ENCODE results near the gene NCAPH2.
"Not testable (repeated sequence)": the region's sequence is repeated elsewhere in the genome, so short reads cannot be mapped to it uniquely, and the experiment has no call there.

NCAPH2 gene

DNA sequence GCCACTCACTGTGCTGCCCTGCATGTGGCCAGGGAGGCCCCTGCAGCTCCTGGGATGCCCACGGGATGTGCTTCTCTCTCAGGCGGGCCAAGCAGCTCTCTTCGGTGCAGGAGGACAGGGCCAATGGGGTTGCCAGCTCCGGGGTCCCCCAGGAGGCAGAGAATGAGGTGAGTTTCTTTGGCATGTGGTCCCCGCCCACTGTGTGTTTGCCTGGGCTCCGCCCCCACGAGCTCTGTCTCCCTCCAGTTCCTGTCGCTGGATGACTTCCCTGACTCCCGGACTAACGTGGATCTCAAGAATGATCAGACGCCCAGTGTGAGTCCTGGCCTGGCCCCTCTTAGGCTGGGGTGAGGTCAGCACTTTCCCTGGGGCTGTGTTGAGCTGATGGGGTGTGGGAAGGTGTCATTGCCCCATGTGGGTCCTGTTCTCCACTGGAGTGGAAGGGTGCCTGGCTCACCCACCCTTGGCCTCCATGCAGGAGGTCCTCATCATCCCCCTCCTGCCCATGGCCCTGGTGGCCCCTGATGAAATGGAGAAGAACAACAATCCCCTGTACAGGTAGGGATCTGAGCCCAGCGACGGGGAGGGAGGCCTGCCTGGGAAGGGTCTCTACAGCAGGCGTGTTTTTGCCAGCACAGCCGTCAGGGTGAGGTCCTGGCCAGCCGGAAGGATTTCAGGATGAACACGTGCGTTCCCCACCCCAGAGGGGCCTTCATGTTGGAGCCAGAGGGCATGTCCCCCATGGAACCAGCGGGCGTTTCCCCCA, 9.7 kb downstream of the NCAPH2 start:
- DNase-seq (ENCODE audit: low read depth in 2 of 2), result no peak

DNA sequence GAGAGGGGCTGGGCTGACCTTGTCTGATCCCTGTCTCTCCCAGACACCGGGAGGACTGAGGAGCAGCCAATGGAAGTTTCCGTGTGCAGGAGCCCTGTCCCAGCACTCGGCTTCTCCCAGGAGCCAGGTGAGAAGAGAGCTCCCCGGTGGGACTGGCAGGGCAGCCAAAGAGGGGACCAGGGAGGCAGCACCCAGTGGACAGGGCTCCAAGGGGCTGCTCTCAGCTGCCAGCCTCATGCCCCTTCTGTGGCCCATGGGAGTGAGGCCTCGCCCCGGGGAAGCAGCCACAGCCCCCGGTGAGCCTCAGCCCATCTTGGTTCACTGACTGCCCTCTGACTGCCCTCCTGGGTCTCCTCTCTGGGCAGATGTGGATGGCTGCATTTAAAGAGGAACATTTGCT, 10.6 kb downstream of the NCAPH2 start:
- DNase-seq (ENCODE audit: low read depth in 2 of 2), result no peak

DNA sequence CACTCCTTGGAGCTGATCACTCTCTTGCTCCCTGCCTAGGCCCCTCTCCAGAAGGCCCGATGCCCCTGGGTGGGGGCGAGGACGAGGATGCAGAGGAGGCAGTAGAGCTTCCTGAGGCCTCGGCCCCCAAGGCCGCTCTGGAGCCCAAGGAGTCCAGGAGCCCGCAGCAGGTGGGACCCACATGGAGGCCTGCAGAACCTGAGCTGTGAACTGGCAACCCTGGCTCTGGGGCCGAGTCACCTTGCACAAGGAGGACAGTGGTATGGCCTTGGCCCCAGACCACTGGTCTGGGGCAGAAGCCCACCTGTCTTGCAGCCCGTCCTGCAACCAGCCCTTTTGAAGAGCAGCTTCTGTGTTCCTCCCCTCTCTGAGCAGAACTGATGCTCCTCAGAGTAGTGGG, 11.1 kb downstream of the NCAPH2 start:
- no peak for DNase-seq (ENCODE audit: low read depth in 2 of 2)

DNA sequence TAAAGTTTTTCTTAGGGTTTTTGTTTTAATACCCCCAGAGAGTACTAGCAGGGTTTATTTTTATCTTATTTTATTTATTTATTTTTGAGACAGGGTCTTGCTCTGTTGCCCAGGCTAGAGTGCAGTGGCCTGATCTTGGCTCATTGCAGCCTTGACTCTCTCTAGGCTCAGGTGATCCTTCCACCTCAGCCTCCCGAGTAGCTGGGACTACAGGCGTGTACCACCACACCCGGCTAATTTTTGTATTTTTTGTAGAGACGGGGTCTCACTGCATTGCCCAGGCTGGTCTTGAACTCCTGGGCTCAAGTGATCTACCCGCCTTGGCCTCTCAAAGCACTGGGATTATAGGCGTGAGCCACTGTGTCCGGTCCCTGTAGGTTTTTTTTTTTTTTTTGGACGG, 12.2 kb downstream of the NCAPH2 start:
- not testable (repeated sequence) for DNase-seq (ENCODE audit: low read depth in 2 of 2)

DNA sequence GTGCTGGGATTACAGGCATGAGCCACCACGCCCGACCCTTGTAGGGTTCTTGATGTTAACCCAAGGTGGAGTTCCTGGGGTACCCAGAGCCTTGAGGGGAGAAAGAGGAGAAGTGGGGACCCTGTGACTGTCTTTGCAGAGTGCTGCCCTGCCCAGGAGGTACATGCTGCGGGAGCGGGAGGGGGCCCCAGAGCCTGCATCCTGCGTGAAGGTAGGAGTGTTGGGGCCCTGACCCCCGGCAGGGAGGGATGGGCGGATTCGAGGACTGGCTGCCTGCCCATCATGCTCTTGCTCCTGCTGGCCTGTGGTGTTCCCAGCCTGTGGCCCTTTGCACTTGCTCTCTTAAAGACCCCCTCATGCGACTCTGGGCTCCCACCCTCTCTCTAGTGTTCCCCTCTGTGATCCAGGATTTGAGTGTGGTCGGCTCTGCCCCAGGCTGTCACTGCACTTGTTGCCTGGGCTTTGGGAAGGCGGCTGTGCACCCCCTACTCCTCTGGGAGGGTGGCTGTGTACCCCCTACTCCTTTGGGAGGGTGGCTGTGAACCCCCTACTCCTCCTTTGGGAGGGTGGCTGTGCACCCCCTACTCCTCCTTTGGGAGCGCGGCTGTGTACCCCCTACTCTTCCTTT, 12.9 kb downstream of the NCAPH2 start:
- no peak for DNase-seq (ENCODE audit: low read depth in 2 of 2)

DNA sequence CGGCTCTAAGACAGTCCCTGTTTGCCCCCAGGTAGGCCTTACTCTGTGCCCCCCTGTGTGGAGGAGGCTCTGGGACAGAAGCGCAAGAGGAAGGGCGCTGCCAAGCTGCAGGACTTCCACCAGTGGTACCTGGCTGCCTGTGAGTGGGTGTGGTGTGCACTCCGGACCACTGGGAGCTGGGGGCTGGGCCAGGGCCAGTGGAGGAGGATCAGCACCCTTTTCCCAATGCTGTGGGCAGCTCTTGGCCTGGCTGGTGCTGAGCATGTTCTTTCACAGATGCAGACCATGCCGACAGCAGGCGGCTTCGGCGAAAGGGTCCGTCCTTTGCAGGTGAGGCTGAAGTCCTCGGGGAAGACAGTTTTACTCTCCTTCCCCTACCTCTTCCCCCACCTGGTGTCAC, 13.7 kb downstream of the NCAPH2 start:
- DNase-seq (ENCODE audit: low read depth in 2 of 2), result no peak

DNA sequence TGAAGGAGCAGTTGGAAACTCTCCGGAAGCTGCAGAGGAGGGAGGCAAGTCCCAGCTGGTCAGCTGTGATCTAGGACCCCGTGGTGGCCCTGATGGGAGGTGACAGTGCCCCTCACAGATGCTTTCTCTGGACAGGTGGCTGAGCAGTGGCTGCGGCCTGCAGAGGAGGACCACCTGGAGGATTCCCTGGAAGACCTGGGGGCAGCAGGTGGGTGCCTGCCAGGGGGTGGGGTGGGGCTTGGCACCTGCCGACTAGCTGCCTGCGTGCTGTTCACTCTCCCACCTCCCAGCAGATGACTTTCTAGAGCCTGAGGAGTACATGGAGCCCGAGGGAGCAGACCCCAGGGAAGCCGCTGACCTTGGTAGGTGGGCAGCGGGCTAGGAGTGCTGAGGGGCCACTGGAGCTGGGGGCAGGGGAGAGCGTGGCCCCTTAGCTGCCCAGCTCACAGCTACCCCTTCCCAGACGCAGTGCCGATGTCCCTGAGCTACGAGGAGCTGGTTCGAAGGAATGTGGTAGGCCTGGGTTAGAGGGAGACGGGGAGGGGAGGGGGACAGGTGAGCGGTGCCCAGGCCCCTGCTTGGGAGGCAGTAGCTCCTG, 14.3 kb downstream of the NCAPH2 start:
- DNase-seq (ENCODE audit: low read depth in 2 of 2), result no peak

DNA sequence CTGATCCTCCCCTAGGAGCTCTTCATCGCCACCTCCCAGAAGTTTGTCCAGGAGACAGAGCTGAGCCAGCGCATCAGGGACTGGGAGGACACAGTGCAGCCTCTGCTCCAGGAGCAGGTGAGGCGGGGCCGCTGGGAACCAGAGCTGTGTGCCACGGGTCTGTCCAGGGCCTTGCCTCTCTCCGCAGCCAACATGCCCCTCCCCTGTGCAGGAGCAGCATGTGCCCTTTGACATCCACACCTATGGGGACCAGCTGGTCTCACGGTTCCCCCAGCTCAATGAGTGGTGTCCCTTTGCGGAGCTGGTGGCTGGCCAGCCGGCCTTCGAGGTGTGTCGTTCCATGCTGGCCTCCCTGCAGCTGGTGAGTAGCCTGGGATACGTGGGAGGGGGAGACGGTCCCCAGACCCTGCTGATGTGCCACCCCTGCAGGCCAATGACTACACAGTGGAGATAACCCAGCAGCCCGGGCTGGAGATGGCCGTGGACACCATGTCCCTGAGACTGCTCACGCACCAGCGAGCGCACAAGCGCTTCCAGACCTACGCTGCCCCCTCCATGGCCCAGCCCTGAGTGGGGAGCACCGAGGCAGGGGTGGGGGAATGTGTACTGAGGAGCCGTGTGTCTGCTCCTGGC, 14.9 kb downstream of the NCAPH2 start:
- DNase-seq (ENCODE audit: low read depth in 2 of 2), result no peak

DNA sequence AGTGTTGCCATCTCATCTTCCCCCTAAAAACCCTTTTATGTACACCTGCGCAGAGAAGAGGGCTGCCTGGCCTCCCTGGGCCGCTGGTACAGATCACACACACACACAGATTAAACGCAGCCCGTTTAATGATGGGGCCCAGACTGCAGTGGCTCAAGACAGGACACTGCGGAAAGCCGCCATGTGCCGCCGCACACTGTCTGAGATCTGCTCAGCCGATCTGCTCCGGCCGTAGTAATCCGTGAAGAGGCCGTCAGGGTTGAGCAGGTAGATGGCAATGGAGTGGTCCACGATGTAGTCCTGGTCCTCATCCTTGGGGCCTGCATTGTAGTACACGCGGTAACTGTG, 15.4 kb downstream of the NCAPH2 start:
- no peak for DNase-seq (ENCODE audit: low read depth in 2 of 2)

DNA sequence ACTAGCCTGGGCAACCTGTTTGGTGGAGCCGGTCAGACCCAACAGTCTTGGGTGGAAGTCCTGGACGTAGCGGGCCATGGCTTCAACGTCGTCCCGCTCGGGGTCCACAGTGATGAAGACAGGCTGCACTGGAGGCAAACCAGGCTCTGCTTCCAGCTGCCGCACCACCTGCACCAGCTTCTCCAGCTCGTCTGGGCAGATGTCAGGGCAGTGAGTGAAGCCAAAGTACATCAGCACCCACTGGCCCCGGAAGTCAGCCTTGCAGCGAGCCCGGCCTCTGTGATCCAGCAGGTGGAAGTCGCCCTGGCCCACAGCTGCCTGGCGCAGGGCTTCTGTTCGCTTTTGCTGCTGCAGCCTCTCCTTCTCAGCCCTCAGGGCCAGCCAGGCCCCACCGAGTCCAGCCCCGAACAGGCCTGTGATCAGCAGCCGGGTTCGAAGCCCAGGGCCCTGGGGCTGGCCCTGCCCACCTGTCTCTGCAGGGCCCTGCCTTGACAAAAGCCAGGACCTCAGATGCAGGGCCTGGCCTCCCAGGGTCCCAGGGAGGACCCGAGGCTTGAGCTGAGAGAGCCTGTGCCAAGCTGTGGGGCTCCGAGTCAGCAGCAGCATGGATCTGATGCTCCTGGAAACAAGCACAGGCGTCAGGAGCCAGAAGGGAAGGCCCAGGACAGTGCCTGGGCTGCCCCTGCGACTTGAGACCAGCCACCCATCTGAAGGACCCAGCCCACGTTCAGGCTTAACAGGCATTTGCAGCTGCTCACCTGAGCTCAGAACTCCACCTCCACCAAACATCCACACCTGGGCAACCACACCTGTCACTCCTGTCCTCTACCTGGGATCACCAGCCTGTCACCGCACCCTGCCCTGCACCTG, 16.0 kb downstream of the NCAPH2 start:
- DNase-seq (ENCODE audit: low read depth in 2 of 2), result no peak

DNA sequence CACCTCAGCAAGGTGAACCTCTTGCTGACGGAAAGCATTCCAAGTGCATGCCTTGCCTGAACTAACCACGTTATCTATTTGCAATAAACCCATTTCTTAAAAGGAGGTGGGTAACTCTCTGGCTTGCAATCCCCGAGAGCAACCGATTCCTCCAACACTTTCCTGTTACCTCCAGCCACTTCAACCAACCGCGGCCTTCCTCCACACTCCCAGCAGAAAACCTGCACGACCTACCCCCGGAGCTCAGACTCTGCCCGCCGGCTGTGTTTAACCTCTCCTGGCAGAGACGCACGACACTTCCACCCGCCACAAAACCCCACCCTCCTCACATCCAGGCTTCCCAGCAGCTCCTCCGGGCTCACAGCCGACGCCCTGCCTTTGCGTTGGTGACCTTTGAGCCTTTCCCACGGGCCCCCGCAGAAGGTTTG, 16.7 kb downstream of the NCAPH2 start:
- DNase-seq (ENCODE audit: low read depth in 2 of 2), result no peak

DNA sequence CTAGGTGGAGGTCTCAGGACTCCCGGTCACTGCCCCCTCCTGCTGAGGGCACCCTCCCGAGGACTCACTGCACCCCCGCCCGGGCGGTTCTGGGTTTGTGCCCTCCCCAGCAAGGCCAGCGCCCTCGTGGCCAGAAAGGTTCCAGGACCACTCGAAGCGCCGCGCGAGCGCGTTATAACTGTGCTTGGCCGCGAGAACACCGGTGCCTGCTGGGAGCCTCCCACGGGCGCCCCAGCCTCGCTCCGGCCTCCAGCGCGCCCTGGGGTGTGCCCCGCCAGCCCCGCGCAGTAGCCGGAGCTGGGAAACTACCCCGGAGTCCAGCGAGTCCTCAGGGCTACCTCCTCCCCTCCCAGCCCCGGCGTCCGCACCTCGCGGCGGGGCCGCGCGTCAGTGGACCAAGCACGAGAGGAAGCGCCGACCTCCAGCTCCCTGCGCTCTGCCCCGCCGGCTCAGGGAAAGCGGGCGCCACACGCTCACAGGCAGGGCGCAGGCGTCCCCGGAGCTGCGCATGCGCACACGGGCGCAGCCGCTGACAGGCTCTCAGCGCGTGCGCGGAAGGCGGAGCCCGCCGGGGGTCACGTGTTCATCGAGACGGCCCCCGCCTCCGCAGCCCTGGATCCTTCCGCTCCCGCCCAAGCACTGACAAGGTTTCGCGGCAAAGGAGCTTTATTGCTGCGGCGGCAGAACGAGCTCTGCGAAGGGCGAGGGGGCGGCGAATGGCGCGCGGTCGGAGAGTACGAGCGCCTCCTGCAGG, 17.3 kb downstream of the NCAPH2 start, which contains the start of gene SCO2:
TSS of gene SCO2 (minus strand) at position 495 of the 754 bp plus-strand sequence. CDS start 1,187 bp downstream, outside the sequence.
- peak; percentile 94 to 95 for DNase-seq (ENCODE audit: low read depth in 2 of 2)

DNA sequence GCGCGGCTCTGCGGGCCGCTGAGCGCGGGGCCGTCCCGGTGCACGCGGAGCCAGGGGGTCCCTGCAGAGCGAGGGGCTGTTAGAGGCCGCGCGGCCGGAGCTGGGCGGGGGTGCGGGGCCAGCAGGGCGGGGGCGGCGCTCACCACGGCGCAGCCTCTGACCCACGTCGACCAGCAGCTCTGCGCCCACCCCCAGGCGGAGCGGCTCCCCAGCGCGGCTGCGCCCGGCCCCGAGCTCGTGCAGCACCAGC, 17.8 kb downstream of the NCAPH2 start:
- no peak for DNase-seq (ENCODE audit: low read depth in 2 of 2)

DNA sequence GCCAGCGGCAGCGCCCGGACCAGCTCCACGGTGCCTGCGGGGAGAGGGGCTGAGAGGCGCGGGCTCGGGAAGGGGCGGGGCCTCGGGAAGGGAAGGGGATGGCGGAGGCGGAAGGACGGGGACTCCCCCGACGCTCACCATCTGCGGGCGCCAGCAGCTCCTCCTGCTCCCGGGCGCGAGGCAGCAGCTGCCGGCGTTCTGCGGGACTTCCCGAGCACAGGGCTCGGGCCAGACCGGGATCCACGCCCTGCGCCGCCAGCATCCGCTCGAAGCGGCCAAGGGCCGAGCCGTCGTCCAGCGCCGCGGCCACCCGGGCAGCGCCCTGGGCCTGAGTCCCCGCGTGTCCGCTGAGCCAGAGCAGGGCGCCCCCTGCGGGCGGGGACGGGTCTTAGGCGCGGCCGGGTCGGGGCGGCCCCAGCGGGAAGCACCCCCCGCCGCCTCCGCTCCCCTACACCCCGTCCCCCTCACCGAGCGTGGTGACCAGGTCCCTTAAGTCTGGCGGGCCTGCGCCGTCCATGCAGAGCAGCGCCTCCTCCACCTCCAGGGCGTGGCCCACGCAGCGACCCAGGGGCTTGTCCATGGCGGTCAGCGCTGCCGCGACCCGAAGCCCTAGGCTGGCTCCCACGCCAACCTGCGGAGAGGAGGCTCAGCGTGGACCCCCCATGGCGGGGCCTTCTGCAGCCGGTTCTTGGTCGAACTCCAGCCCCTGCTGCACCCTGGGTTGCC, 18.2 kb downstream of the NCAPH2 start:
- DNase-seq (ENCODE audit: low read depth in 2 of 2), result peak; percentile 56 to 62

DNA sequence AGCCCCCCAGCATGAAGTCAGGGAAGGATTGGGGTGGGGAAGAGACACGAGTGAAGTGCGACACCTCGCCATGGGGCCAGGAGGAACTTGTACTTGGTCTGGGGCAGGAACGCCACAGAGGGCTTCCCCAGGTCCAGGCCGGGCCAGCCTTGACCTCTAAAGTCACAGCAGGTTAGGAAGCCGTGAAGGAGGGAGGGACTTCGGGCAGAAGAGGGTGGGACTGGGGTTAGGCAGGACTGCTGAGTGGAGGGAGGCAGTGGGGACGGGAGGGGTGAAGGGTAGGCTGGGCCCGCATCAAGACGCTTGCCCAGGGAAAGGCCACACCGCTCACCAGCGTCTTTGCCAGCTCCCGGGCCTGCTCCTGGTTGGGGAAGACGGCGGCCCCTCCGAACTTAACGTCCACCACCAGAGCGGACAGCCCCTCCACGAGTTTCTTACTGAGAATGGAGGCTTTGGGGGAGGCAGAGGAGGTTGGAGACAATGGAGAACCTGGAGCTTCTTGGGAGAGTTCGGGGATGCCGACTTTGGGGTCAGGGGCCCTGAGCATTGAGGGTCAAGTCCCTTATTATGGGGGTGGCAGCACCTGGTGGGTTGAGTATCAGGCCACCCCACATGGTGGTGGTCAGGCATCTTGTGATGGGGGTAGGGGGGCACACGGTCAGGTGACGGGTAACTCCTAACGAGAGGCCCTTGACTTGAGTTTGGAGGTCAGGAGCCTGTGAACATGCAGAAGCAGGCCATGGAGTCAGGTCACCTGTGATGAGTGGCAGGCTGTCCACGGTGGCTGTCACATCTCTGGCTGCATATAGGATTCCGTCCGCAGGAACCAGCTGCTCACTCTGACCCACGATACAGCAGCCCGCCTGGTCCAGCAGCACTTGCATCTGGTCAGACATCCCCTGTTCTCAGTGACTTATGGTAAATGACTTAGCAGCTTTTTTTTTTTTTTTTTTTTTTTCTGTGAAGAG, 19.1 kb downstream of the NCAPH2 start:
- no peak for DNase-seq (ENCODE audit: low read depth in 2 of 2)

DNA sequence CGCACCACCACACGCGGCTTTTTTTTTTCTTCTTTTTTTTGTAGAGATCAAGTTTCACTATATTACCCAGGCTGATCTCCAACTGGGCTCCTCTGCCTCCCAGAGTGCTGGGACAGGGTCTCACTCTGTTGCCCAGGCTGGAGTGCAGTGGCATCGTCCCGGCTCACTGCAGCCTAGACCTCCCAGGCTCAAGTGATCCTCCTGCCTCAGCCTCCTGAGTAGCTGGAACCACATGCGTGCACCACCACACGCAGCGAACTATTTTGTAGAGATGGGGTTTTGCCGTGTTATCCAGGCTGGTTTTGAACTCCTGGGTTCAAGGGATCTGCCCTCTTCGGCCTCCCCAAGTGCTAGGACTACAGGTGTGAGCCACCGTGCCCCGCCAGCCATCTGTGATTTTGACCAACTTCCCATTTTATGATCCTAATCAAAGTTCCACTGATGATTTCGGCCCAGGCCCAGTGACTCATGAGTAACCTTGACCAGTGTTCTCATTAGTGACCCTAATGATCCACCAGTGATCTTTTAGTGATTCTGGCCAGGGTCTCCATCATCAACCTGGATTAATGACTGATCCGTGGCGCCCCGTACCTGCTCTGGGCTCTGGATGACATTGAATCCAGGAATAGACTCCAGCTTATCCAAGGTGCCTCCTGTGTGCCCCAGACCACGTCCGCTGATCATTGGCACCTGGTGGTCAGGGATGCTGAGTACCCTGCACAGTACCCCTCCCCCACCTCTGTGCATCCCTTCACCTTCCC, 20.1 kb downstream of the NCAPH2 start:
- DNase-seq (ENCODE audit: low read depth in 2 of 2), result no peak

DNA sequence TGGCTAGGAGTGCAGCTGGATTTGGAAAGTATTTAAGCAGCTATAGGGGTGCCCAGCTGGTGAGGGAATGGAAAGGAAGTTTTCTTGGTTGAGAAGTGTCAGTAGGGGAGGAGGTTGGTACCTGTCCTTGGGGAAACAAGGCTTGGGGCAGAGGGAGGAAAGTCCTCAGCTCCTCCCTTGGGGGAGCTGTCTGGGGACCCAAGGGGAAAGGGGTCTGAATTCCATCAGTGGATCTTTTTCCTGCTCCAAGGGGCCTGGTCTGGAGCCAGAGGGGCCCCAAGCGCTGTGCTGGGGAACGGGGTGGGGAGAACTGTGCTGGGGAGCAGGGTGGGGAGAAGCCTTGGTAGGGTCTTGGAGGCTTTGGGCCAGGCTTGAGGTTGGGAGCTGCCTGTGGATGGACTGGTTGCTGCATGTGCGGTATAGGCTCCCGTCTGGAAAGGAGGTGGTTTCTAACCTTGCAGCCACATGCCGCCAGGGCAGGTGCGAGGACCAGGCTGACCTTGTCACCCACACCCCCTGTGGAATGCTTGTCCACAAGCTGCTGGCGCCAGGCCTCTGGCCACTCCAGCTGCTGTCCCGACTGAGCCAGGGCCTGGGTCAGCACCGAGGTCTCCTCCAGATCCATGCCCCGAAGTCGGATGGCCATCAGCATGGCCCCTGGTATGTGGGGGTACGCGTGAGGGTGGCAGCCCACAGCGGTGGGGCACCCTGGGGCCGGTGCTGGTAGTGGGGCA, 20.8 kb downstream of the NCAPH2 start:
- DNase-seq (ENCODE audit: low read depth in 2 of 2), result no peak

DNA sequence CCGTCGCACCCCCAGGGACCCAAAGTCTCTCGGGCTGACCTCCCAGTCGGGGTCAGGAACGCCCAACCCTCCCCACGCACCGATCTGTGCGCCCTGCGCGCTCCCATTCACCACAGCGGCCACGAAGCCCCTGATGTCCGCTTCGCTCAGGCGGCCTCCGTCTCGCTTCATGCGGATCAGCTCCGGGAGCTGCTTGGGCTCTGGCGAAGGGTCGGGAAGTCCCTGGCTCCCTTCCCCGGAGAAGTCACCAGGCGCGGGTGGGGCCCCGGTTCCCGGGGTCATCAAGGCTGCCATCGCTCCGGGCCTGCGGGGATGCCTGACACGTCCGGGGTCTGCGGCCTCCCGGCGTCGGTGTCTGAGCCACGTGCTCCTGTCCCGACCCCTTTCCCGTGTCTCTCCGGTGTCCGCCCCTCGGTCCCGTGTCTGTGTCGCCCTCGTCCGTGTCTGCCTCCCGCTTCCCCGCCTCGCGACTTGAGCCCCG, 21.4 kb downstream of the NCAPH2 start:
- DNase-seq (ENCODE audit: low read depth in 2 of 2), result no peak
